GM23338 (cell line): ENCODE data around the gene ENPP7. TPM values are rescaled to one million over a fixed set of nuclear protein-coding genes. Genes with fewer than 3 reads are reported as not detected.

Experiments
- ATAC-seq: fragments of 200-7000 bp; cut with Tn5 transposase; 3 replicates; pipeline ENCODE4 v1.9.1; 2020
- DNase-seq: peaks from one replicate; pipeline ENCODE4 v3.0.0-alpha.2; 2015; ENCODE audit warnings: low spot score
- H2AFZ ChIP-seq: fragments of 200-600 bp; sonication (generic); 2 replicates; pipeline ENCODE4 v1.8.0; 2016; ENCODE audit warnings: antibody characterized with exemption, mild to moderate bottlenecking, moderate library complexity
- H3F3A ChIP-seq: fragments of 200-600 bp; sonication (generic); replicated peaks from 2 replicates; pipeline ENCODE4 v1.8.0; 2017; ENCODE audit warnings: antibody characterized with exemption, mixed run types, low read depth
- H3K27ac ChIP-seq: fragments of 200-600 bp; sonication (generic); 2 replicates; pipeline ENCODE4 v1.6.1; 2016; ENCODE audit warnings: low read depth
- H3K27me3 ChIP-seq: fragments of 200-600 bp; sonication (generic); 2 replicates; pipeline ENCODE4 v1.8.0; 2016; ENCODE audit warnings: mild to moderate bottlenecking, mixed run types, moderate library complexity; ENCODE audit not compliant: insufficient read depth
- H3K36me3 ChIP-seq: fragments of 200-600 bp; sonication (generic); 2 replicates; pipeline ENCODE4 v1.8.0; 2016; ENCODE audit warnings: mild to moderate bottlenecking; ENCODE audit not compliant: insufficient read depth
- H3K4me1 ChIP-seq: fragments of 200-600 bp; sonication (generic); 2 replicates; pipeline ENCODE4 v1.8.0; 2016; ENCODE audit warnings: mild to moderate bottlenecking, moderate library complexity; ENCODE audit not compliant: insufficient read depth
- H3K4me2 ChIP-seq: fragments of 200-600 bp; sonication (generic); 2 replicates; pipeline ENCODE4 v1.7.1; 2017; ENCODE audit warnings: mixed run types
- H3K4me3 ChIP-seq: fragments of 200-600 bp; sonication (generic); 2 replicates; pipeline ENCODE4 v1.6.1; 2016; ENCODE audit warnings: mixed run types
- H3K79me2 ChIP-seq: fragments of 200-600 bp; sonication (generic); replicated peaks from 2 replicates; pipeline ENCODE4 v1.8.0; 2017; ENCODE audit warnings: mild to moderate bottlenecking; ENCODE audit not compliant: insufficient read depth
- H3K9me2 ChIP-seq: fragments of 200-600 bp; sonication (generic); 2 replicates; pipeline ENCODE4 v1.8.0; 2017; ENCODE audit not compliant: insufficient read depth
- H4K20me1 ChIP-seq: fragments of 200-600 bp; sonication (generic); replicated peaks from 2 replicates; pipeline ENCODE4 v1.8.0; 2017; ENCODE audit warnings: mild to moderate bottlenecking; ENCODE audit not compliant: insufficient read depth
- H3K27ac Mint-ChIP-seq: 2 replicates; pipeline ENCODE4 v1.8.0; 2020; ENCODE audit warnings: inconsistent platforms, mild to moderate bottlenecking, moderate library complexity, mixed read lengths
- H3K27me3 Mint-ChIP-seq: 3 replicates; pipeline ENCODE4 v1.8.0; 2022; ENCODE audit warnings: low read depth, mild to moderate bottlenecking, moderate library complexity, mixed read lengths, inconsistent platforms; ENCODE audit not compliant: insufficient read depth, poor library complexity
- H3K36me3 Mint-ChIP-seq: 3 replicates; pipeline ENCODE4 v1.8.0; 2021; ENCODE audit warnings: low read depth, mild to moderate bottlenecking, inconsistent platforms, moderate library complexity, mixed read lengths
- H3K4me1 Mint-ChIP-seq: 3 replicates; pipeline ENCODE4 v1.8.0; 2020; ENCODE audit warnings: mild to moderate bottlenecking, inconsistent platforms, mixed read lengths
- H3K4me3 Mint-ChIP-seq: 3 replicates; pipeline ENCODE4 v1.8.0; 2021; ENCODE audit warnings: moderate library complexity, mild to moderate bottlenecking, inconsistent platforms, mixed read lengths
- H3K9me3 Mint-ChIP-seq: 3 replicates; pipeline ENCODE4 v1.8.0; 2020; ENCODE audit warnings: moderate library complexity, mild to moderate bottlenecking, inconsistent platforms, mixed read lengths
- CREB1 ChIP-seq: fragments of 250-450 bp; sonication (Bioruptor Pico); IDR thresholded peaks from 2 replicates; pipeline ENCODE4 v1.5.0; 2020; ENCODE audit warnings: low read depth, mild to moderate bottlenecking, moderate library complexity
- EZH2 ChIP-seq: fragments of 200-600 bp; sonication (generic); IDR thresholded peaks from one replicate; pipeline ENCODE4 v1.8.0; 2017; ENCODE audit warnings: antibody characterized with exemption, mild to moderate bottlenecking, low read depth; ENCODE audit not compliant: unreplicated experiment
- JUNB ChIP-seq: IDR thresholded peaks from one replicate; pipeline ENCODE4 v1.6.1; 2016; ENCODE audit warnings: antibody characterized with exemption; ENCODE audit not compliant: unreplicated experiment
- NANOG ChIP-seq: IDR thresholded peaks from 2 replicates; pipeline ENCODE4 v1.6.1; 2016; ENCODE audit warnings: antibody characterized with exemption, borderline replicate concordance
- POLR2AphosphoS5 ChIP-seq: IDR thresholded peaks from 2 replicates; pipeline ENCODE4 v1.6.1; 2016; ENCODE audit warnings: antibody characterized with exemption, low read depth
- STAT1 ChIP-seq: IDR thresholded peaks from one replicate; pipeline ENCODE4 v1.6.1; 2016; ENCODE audit warnings: antibody characterized with exemption; ENCODE audit not compliant: unreplicated experiment
- ZNF114 ChIP-seq: fragments of 250-450 bp; sonication (Bioruptor Pico); IDR thresholded peaks from 2 replicates; pipeline ENCODE4 v1.5.0; 2020; ENCODE audit warnings: mild to moderate bottlenecking, moderate library complexity
- microRNA-seq: library from miRNA; unstranded; fragments of <30 nt; microRNA quantifications from one replicate; pipeline ENCODE4, GENCODE V29; 2017
- polyA plus RNA-seq: library from polyadenylated mRNA; unstranded; fragments of >200 nt; fragmentation: Nextera tagmentation; extraction: Ambion mirVana; gene quantifications from 2 replicates; pipeline ENCODE4 v1.2.1, GENCODE V29; 2016
- small RNA-seq: library from RNA; depleted of rRNA; stranded (forward); fragments of <200 nt; gene quantifications from one replicate; pipeline ENCODE3, GENCODE V24; 2014; ENCODE audit warnings: low replicate concordance
- total RNA-seq: library from RNA; depleted of rRNA; stranded (reverse); fragments of >200 nt; shearing (Covaris generic); gene quantifications from 2 replicates; pipeline ENCODE4 v1.2.3, GENCODE V29; 2014; rRNA removed
- TF ChIP-seq, protein P1 (sequence below): IDR thresholded peaks from one replicate; pipeline ENCODE4 v1.6.1; 2018; ENCODE audit warnings: antibody characterized with exemption; ENCODE audit not compliant: unreplicated experiment

ENPP7 gene
- total and polyA plus RNA-seq, 2 experiments from 2014 or later, result not detected

DNA sequence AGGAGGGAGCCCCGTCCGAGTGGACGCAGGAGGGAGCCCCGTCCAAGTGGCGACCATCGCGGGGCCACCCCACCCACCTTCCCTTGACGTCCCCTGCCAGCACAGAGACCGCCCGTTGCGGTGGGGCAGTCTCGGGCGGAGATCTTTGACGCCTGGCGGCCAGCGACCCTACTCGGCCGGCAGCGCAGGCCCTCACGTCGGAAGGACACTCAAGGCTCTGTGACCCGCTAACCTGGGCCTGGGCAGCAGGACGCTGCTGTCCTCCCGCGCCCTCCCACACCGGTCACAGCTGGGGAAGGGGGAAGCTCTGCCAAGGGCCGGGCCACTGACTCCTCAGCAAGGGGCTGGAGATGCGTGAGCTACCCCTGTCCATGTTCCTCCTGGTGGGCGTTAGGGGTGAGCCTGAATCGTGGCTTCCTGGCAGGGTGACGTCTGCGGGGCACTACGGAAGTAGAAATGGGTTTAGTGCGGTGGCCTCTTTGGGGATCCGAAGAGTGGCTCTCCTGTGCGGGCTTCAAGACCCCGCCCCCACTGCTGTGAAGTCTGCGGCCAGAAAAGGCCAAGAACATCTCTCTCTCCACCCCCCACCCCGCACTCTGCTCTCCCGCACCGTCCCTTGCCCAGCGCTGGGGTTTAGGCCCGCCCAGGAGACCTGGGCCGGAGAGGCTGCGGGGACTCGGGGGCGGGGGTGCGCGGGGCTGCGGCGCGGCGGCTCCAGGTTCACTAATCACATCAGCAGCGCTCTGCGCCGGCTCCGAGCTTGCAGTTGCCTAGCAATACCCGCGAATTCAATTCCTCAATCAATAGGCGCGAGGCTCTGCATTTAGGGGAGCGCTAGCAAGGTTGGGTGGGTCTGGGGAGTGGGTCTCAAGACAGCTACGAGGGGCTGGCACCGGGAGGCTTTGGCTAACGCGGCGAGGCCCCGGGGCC is 60.3 kb downstream of the ENPP7 start:
- peak; percentile 57 for DNase-seq
- peaks cover 94% of the 10 kb centered on the region for H3K27me3 Mint-ChIP-seq
- TF ChIP-seq, protein P1, sequence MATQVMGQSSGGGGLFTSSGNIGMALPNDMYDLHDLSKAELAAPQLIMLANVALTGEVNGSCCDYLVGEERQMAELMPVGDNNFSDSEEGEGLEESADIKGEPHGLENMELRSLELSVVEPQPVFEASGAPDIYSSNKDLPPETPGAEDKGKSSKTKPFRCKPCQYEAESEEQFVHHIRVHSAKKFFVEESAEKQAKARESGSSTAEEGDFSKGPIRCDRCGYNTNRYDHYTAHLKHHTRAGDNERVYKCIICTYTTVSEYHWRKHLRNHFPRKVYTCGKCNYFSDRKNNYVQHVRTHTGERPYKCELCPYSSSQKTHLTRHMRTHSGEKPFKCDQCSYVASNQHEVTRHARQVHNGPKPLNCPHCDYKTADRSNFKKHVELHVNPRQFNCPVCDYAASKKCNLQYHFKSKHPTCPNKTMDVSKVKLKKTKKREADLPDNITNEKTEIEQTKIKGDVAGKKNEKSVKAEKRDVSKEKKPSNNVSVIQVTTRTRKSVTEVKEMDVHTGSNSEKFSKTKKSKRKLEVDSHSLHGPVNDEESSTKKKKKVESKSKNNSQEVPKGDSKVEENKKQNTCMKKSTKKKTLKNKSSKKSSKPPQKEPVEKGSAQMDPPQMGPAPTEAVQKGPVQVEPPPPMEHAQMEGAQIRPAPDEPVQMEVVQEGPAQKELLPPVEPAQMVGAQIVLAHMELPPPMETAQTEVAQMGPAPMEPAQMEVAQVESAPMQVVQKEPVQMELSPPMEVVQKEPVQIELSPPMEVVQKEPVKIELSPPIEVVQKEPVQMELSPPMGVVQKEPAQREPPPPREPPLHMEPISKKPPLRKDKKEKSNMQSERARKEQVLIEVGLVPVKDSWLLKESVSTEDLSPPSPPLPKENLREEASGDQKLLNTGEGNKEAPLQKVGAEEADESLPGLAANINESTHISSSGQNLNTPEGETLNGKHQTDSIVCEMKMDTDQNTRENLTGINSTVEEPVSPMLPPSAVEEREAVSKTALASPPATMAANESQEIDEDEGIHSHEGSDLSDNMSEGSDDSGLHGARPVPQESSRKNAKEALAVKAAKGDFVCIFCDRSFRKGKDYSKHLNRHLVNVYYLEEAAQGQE, result no peak
- no peak for TF ChIP-seq NANOG
- no peak for TF ChIP-seq ZNF114 (CRISPR knock-in tag)
- TF ChIP-seq EZH2, result peak; percentile 94
- no peak for TF ChIP-seq POLR2AphosphoS5
- no peak for TF ChIP-seq CREB1 (CRISPR knock-in tag)
- TF ChIP-seq STAT1, result no peak
- H3F3A ChIP-seq, result peaks cover 35% of the 10 kb centered on the region
- H3K27me3 ChIP-seq, result peaks cover 93% of the 10 kb centered on the region
- H3K4me1 Mint-ChIP-seq, result peaks cover 52% of the 10 kb centered on the region
- H3K4me3 ChIP-seq, result peak overlapping the region; percentile 43
- no peak overlapping the region for H3K27ac Mint-ChIP-seq
- H3K4me3 Mint-ChIP-seq, result no peak overlapping the region
- H3K79me2 ChIP-seq, result no peaks in the 10 kb centered on the region
- no peak overlapping the region for H2AFZ ChIP-seq
- no peaks in the 10 kb centered on the region for H3K9me3 Mint-ChIP-seq
- no peak for ATAC-seq
- H3K4me1 ChIP-seq, result peaks cover 40% of the 10 kb centered on the region
- no peaks in the 10 kb centered on the region for H3K9me2 ChIP-seq
- H3K27ac ChIP-seq, result no peak overlapping the region
- peak overlapping the region; percentile 55; the same call in 1 of the 2 replicates for H3K4me2 ChIP-seq
- no peaks in the 10 kb centered on the region for H3K36me3 ChIP-seq
- peaks cover 1% of the 10 kb centered on the region; the same call in 1 of the 3 replicates for H3K36me3 Mint-ChIP-seq
- H4K20me1 ChIP-seq, result peaks cover 16% of the 10 kb centered on the region

- Mint-ChIP-seq H3K4me1 (peaks cover 49% of the 10 kb centered on the region), H3K36me3 (no peaks in the 10 kb centered on the region; the same call in 2 of the 3 replicates), H3K9me3 (no peaks in the 10 kb centered on the region), H3K27ac (no peak overlapping the region), H3K4me3 (no peak overlapping the region; the same call in 2 of the 3 replicates), H3K27me3 (peaks cover 95% of the 10 kb centered on the region)
- H3K4me1 ChIP-seq, result peaks cover 37% of the 10 kb centered on the region
- peaks cover 39% of the 10 kb centered on the region for H3F3A ChIP-seq
- H3K27ac ChIP-seq, result no peak overlapping the region
- H4K20me1 ChIP-seq, result peaks cover 11% of the 10 kb centered on the region
- H3K4me2 ChIP-seq, result peak overlapping the region; percentile 55; the same call in 1 of the 2 replicates
- no peak for ATAC-seq
- peak overlapping the region; percentile 43 for H3K4me3 ChIP-seq
- no peaks in the 10 kb centered on the region for H3K9me2 ChIP-seq
- no peaks in the 10 kb centered on the region for H3K79me2 ChIP-seq
- peaks cover 100% of the 10 kb centered on the region for H3K27me3 ChIP-seq
- no peak for TF ChIP-seq STAT1
- peak; percentile 91 for TF ChIP-seq EZH2
- TF ChIP-seq JUNB, result no peak
- DNase-seq, result no peak
- no peak overlapping the region for H2AFZ ChIP-seq
- no peaks in the 10 kb centered on the region for H3K36me3 ChIP-seq
Measured at GRCh38 chr17:79791735-79792161, 61.0 kb downstream of the ENPP7 start.

Small RNAs within 50 kb of the gene (microRNA-seq; reads per million reads assigned to microRNA genes)
- gene MIR4739, result not detected

Small RNAs within 50 kb of the gene (small RNA-seq; reads per million reads assigned to genes)
- gene MIR4739, result not detected

Other genes starting within 250 kb of the ENPP7 start
- gene RBFOX3, start 119.9 kb upstream of the ENPP7 start, total RNA-seq, result 9.7 and 13.3 TPM in 2 replicates
- 36.4 and 40.4 TPM in 2 replicates for gene RBFOX3, start 119.9 kb upstream of the ENPP7 start, polyA plus RNA-seq
- 91.1 and 114 TPM in 2 replicates for gene CBX2, start 47.2 kb downstream of the ENPP7 start, total RNA-seq
- gene CBX2, start 47.2 kb downstream of the ENPP7 start, polyA plus RNA-seq, result 26.6 and 29.2 TPM in 2 replicates
- gene CBX8, start 66.1 kb downstream of the ENPP7 start, total RNA-seq, result 0.16 and 1.0 TPM in 2 replicates
- 1.1 and 1.3 TPM in 2 replicates for gene CBX8, start 66.1 kb downstream of the ENPP7 start, polyA plus RNA-seq
- gene CBX4, start 108.5 kb downstream of the ENPP7 start, total RNA-seq, result 4.6 and 5.7 TPM in 2 replicates
- gene CBX4, start 108.5 kb downstream of the ENPP7 start, polyA plus RNA-seq, result 1.4 TPM in 2 replicates